H9 (cell line): Measurements from ENCODE around the gene LMF2. TPM values are rescaled to one million over a fixed set of nuclear protein-coding genes. Genes with fewer than 3 reads are reported as not detected.

Experiments used
- DNase-seq: peaks from one replicate; pipeline ENCODE4 v3.0.0-alpha.2; 2017
- H2AFZ ChIP-seq: one replicate; pipeline ENCODE4 v1.6.1; 2013; ENCODE audit warnings: mild to moderate bottlenecking, low read length, control low read depth, moderate library complexity
- H2AK5ac ChIP-seq: 2 replicates; pipeline ENCODE4 v1.6.1; 2013; ENCODE audit warnings: low read length, control low read depth, mixed read lengths; ENCODE audit not compliant: insufficient read length
- H2BK120ac ChIP-seq: one replicate; pipeline ENCODE4 v1.6.1; 2013; ENCODE audit warnings: low read depth, mild to moderate bottlenecking, low read length, control low read depth, inconsistent platforms; ENCODE audit not compliant: poor library complexity, severe bottlenecking
- H2BK12ac ChIP-seq: 2 replicates; pipeline ENCODE4 v1.6.1; 2013; ENCODE audit warnings: low read length, control low read depth, mixed read lengths, low read depth; ENCODE audit not compliant: insufficient read length
- H2BK15ac ChIP-seq: 2 replicates; pipeline ENCODE4 v1.6.1; 2013; ENCODE audit warnings: low read depth, low read length, control low read depth
- H2BK20ac ChIP-seq: one replicate; pipeline ENCODE4 v1.6.1; 2013; ENCODE audit warnings: low read depth, mild to moderate bottlenecking, low read length, control low read depth, inconsistent platforms; ENCODE audit not compliant: poor library complexity, severe bottlenecking
- H2BK5ac ChIP-seq: 2 replicates; pipeline ENCODE4 v1.6.1; 2013; ENCODE audit warnings: low read length, control low read depth, mixed read lengths; ENCODE audit not compliant: insufficient read length
- H3K14ac ChIP-seq: 2 replicates; pipeline ENCODE4 v1.6.1; 2013; ENCODE audit warnings: low read length, control low read depth; ENCODE audit not compliant: insufficient read depth
- H3K18ac ChIP-seq: 2 replicates; pipeline ENCODE4 v1.6.1; 2013; ENCODE audit warnings: low read depth, mild to moderate bottlenecking, mixed read lengths, low read length, control low read depth; ENCODE audit not compliant: insufficient read length
- H3K23ac ChIP-seq: 2 replicates; pipeline ENCODE4 v1.6.1; 2013; ENCODE audit warnings: low read length, control low read depth, mixed read lengths, low read depth; ENCODE audit not compliant: insufficient read length
- H3K23me2 ChIP-seq: 2 replicates; pipeline ENCODE4 v1.6.1; 2013; ENCODE audit warnings: low read depth, mild to moderate bottlenecking, mixed read lengths, low read length, control low read depth; ENCODE audit not compliant: insufficient read length, poor library complexity, severe bottlenecking
- H3K27ac ChIP-seq: 2 replicates; pipeline ENCODE4 v1.5.1; 2013; ENCODE audit warnings: low read length, control low read depth, mixed read lengths, low read depth; ENCODE audit not compliant: insufficient read length
- H3K27me3 ChIP-seq: 2 replicates; pipeline ENCODE4 v1.6.1; 2013; ENCODE audit warnings: low read length, control low read depth, inconsistent platforms; ENCODE audit not compliant: insufficient read depth
- H3K4ac ChIP-seq: 2 replicates; pipeline ENCODE4 v1.6.1; 2013; ENCODE audit warnings: low read depth, mild to moderate bottlenecking, control low read depth, inconsistent platforms, low read length, moderate library complexity
- H3K4me1 ChIP-seq: 2 replicates; pipeline ENCODE4 v1.6.1; 2013; ENCODE audit warnings: low read length, control low read depth, inconsistent platforms; ENCODE audit not compliant: insufficient read depth
- H3K4me2 ChIP-seq: 2 replicates; pipeline ENCODE4 v1.6.1; 2013; ENCODE audit warnings: low read length, control low read depth, mixed read lengths; ENCODE audit not compliant: insufficient read length, insufficient read depth
- H3K56ac ChIP-seq: 2 replicates; pipeline ENCODE4 v1.6.1; 2013; ENCODE audit warnings: low read depth, mild to moderate bottlenecking, mixed read lengths, low read length, control low read depth; ENCODE audit not compliant: insufficient read length
- H3K79me1 ChIP-seq: 2 replicates; pipeline ENCODE4 v1.6.1; 2013; ENCODE audit warnings: low read depth, mild to moderate bottlenecking, moderate library complexity, low read length, control low read depth, inconsistent platforms; ENCODE audit not compliant: insufficient read depth, poor library complexity, severe bottlenecking
- H3K79me2 ChIP-seq: 2 replicates; pipeline ENCODE4 v1.6.1; 2013; ENCODE audit warnings: low read length, control low read depth, inconsistent platforms; ENCODE audit not compliant: insufficient read depth
- H3K9ac ChIP-seq: 2 replicates; pipeline ENCODE4 v1.6.1; 2013; ENCODE audit warnings: low read length, control low read depth, mixed read lengths; ENCODE audit not compliant: insufficient read length; ENCODE audit errors: extremely low read depth
- H3K9me3 ChIP-seq: one replicate; pipeline ENCODE4 v1.6.1; 2013; ENCODE audit warnings: low read depth, low read length, inconsistent platforms; ENCODE audit not compliant: control insufficient read depth
- H3T11ph ChIP-seq: one replicate; pipeline ENCODE4 v1.6.1; 2013; ENCODE audit warnings: mild to moderate bottlenecking, low read length, control low read depth, inconsistent platforms
- H4K20me1 ChIP-seq: one replicate; pipeline ENCODE4 v1.6.1; 2013; ENCODE audit not compliant: control insufficient read depth, insufficient read length, insufficient read depth
- H4K5ac ChIP-seq: 2 replicates; pipeline ENCODE4 v1.6.1; 2013; ENCODE audit warnings: low read depth, mild to moderate bottlenecking, mixed read lengths, low read length, control low read depth; ENCODE audit not compliant: insufficient read length
- H4K8ac ChIP-seq: replicated peaks from 2 replicates; pipeline ENCODE4 v1.6.1; 2013; ENCODE audit warnings: low read length, control low read depth, mixed read lengths, low read depth; ENCODE audit not compliant: insufficient read length
- H4K91ac ChIP-seq: 2 replicates; pipeline ENCODE4 v1.6.1; 2013; ENCODE audit warnings: low read depth, mild to moderate bottlenecking, moderate library complexity, mixed read lengths, low read length, control low read depth; ENCODE audit not compliant: insufficient read length
- H3K27ac Mint-ChIP-seq, 3 experiments: 2 replicates in 2 of 3; 3 replicates in 1 of 3; pipeline ENCODE4 v1.8.0; 2020 to 2021; ENCODE audit warnings: mixed read lengths in 3 of 3, mild to moderate bottlenecking in 1 of 3, moderate library complexity in 1 of 3
- H3K27me3 Mint-ChIP-seq: 2 replicates; pipeline ENCODE4 v1.8.0; 2021; ENCODE audit warnings: low read depth, mild to moderate bottlenecking, moderate library complexity, mixed read lengths
- H3K36me3 Mint-ChIP-seq, 3 experiments: 2 replicates in 2 of 3; 3 replicates in 1 of 3; pipeline ENCODE4 v1.8.0; 2020 to 2021; ENCODE audit warnings: low read depth in 3 of 3, mixed read lengths in 3 of 3; ENCODE audit not compliant: insufficient read depth in 1 of 3
- H3K4me1 Mint-ChIP-seq, 2 experiments: 2 replicates each; pipeline ENCODE4 v1.8.0; 2020; ENCODE audit warnings: mixed read lengths in 2 of 2
- H3K4me3 Mint-ChIP-seq, 2 experiments: 2 replicates in 1 of 2; 3 replicates in 1 of 2; pipeline ENCODE4 v1.8.0; 2020 to 2021; ENCODE audit warnings: mild to moderate bottlenecking in 2 of 2, mixed read lengths in 2 of 2, moderate library complexity in 1 of 2
- H3K9me3 Mint-ChIP-seq, 2 experiments: 2 replicates in 1 of 2; 3 replicates in 1 of 2; pipeline ENCODE4 v1.8.0; 2020; ENCODE audit warnings: mild to moderate bottlenecking in 2 of 2, mixed read lengths in 2 of 2, moderate library complexity in 1 of 2
- CTCF ChIP-seq: fragments of 200-600 bp; sonication (generic); conservative IDR thresholded peaks from 3 replicates; pipeline ENCODE4 v1.8.0; 2021; ENCODE audit warnings: antibody characterized with exemption, mild to moderate bottlenecking
- WGBS: extraction: QIAGEN DNeasy Blood & Tissue Kit; methylation state at CpG from one replicate; pipeline ENCODE4 v1.1.7; 2013; ENCODE audit warnings: missing lambda C conversion rate, low lambda C conversion rate, mixed read lengths; ENCODE audit not compliant: insufficient read length; ENCODE audit errors: extremely low coverage; 5-methylcytosine and 5-hydroxymethylcytosine counted together
- total RNA-seq: library from RNA; stranded (reverse); gene quantifications from 2 replicates; pipeline ENCODE4 v1.2.1, GENCODE V29; 2021

The LMF2 gene
- total RNA-seq, 1 experiment from 2014 or later: 43.6 TPM

- no peak within 1 kb of the TSS for H3T11ph ChIP-seq
- no peak within 1 kb of the TSS for H2BK5ac ChIP-seq
- Mint-ChIP-seq H3K27ac (peak within 1 kb of the TSS in 2 of 3 experiments; percentile 49 to 80; a peak in 2 of 7 replicates), H3K4me1 (peaks cover 11 to 15% of the 10 kb centered on the region in 2 experiments), H3K27me3 (peaks cover 35% of the 10 kb centered on the region), H3K9me3 (no peaks in the 10 kb centered on the region; a peak in 1 of 5 replicates), H3K36me3 (peaks cover 2 to 28% (median 18%) of the 10 kb centered on the region in 3 experiments; a peak in 5 of 7 replicates), H3K4me3 (peak within 1 kb of the TSS; percentile 82 to 88)
- peaks cover 3% of the 10 kb centered on the region; the same call in 1 of the 2 replicates for H3K4me1 ChIP-seq
- no peak within 1 kb of the TSS for H2BK120ac ChIP-seq
- H3K4ac ChIP-seq: no peak within 1 kb of the TSS
- H4K91ac ChIP-seq: no peak within 1 kb of the TSS
- H2BK20ac ChIP-seq: no peak within 1 kb of the TSS
- H3K23ac ChIP-seq: no peak within 1 kb of the TSS
- H2BK12ac ChIP-seq: no peak within 1 kb of the TSS
- DNase-seq: peak; percentile 94
- no peaks in the 10 kb centered on the region for H3K79me2 ChIP-seq
- H3K14ac ChIP-seq: peak within 1 kb of the TSS; percentile 18
- H3K79me1 ChIP-seq: no peaks in the 10 kb centered on the region
- H3K18ac ChIP-seq: no peak within 1 kb of the TSS
- H2AK5ac ChIP-seq: no peak within 1 kb of the TSS
- no peak within 1 kb of the TSS for H3K27ac ChIP-seq
- H3K23me2 ChIP-seq: peaks cover 4% of the 10 kb centered on the region
- no peak within 1 kb of the TSS for H4K5ac ChIP-seq
- H4K20me1 ChIP-seq: no peaks in the 10 kb centered on the region
- WGBS: no CpG with 5 or more reads among the region's 84 CpGs
- peak within 1 kb of the TSS; percentile 70 for H3K4me2 ChIP-seq
- peaks cover 21% of the 10 kb centered on the region; the same call in 1 of the 2 replicates for H3K27me3 ChIP-seq
- H2BK15ac ChIP-seq: no peak within 1 kb of the TSS
- H2AFZ ChIP-seq: no peak within 1 kb of the TSS
- peak within 1 kb of the TSS; percentile 34 for H3K9ac ChIP-seq
- H4K8ac ChIP-seq: no peak within 1 kb of the TSS
- H3K9me3 ChIP-seq: no peaks in the 10 kb centered on the region
- H3K56ac ChIP-seq: no peak within 1 kb of the TSS
- TF ChIP-seq CTCF: peak; percentile 61
Measured at GRCh38 chr22:50525104-50525857, 17.8 kb upstream of the LMF2 start, which contains the start of gene SCO2. SCO2 (minus strand) TSS chr22:50525598; CDS start chr22:50524411, 1,187 bp downstream.
